GF-D8 (cell line): ENCODE results near the gene IL31RA.

ENCODE experiments used
- DNase-seq: peaks from one replicate; lab custom pipeline; 2025; lab: John Stamatoyannopoulos, UW

The IL31RA gene

GRCh38 chr5:55902696-55903095, 51.5 kb downstream of the IL31RA start:
- DNase-seq, result no peak

- no peak for DNase-seq
Observed at GRCh38 chr5:55903121-55903701, 52.1 kb downstream of the IL31RA start.

- no peak for DNase-seq
Observed at GRCh38 chr5:55904152-55904551, 53.0 kb downstream of the IL31RA start.

DNA sequence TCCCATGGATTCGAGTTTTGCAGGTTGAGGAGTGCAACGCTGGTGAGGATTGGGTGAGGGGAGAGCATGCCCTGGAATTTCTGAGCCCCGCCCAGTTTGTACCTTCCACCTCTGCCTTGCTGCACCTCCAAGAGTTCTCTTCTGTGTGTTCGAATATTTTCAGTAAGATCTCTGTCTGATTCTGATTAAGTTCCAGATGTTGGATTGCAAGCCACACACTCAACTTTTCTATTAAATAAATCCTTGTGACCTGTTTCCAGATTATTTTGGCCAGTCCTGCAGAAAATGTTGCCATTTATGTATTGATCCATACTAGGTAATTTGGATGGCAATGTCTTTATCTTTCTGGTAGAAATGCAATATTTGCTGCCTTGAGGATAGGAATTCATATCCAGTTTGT, 54.1 kb downstream of the IL31RA start:
- DNase-seq, result no peak

GRCh38 chr5:55907927-55908326, 56.8 kb downstream of the IL31RA start:
- DNase-seq, result no peak

DNA sequence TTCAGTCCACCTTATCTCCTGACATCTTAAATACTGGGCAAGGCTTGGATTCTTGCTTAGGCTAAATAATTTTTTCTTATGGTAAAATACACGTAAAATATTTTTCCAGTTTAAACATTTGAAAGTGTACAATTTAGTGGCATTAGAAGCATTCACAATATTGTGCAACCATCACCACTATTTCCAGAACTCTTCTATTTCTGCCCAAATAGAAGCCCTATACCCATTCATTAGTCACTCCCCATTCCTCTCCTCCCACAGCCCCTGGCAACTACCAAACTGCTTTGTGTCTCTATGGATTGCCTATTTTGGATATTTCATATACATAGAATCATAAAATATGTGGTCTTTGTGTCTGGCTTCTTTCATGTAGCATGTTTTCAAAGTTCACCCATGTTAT, 57.6 kb downstream of the IL31RA start:
- no peak for DNase-seq

GRCh38 chr5:55911784-55912653, 60.9 kb downstream of the IL31RA start:
- DNase-seq, result no peak

DNA sequence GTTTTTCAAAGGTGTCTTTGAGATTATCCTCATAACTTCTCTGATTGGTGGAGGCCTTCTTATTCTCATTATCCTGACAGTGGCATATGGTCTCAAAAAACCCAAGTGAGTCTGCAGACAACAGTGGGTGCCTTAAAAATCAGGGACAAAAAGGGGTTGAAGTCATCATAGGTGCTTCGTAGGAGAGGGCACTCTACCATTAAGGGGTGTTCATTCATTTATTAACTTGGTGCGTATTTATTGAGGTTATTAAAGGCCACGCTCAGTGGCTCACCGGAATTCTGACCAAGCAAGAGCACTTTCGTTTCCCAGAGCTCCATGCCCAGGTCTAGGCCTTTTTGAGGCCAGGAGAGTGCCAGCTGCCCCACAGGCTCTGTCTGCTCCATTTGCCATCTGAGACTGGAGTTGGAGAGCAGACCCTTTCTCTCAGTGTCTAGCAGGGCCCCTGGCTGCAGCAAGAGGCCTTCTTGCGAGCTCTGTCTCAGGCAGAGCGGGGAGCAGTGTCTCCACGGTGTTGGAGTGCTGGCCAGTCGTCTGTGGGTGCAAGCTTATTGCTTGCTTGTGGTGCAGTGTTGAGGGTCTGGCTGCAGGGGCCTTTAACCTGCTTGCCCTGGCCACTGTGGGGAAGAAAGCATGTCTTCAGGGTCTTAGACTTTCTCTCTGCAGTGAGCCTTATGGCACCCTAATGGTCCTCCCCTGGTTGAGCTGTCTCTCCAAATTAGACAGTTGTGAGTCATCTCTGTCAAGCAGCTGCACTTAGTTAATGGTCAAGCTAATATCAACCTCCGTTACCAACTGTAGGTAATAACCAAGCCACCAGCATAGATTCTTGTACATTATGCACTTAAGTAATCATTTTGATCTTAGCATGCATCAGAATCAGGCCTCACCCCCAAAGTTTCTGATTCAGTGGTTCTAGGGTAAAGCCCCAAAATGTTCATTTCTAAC, 62.6 kb downstream of the IL31RA start:
- no peak for DNase-seq

GRCh38 chr5:55914971-55915370, 63.8 kb downstream of the IL31RA start:
- no peak for DNase-seq

- DNase-seq, result no peak
Observed at GRCh38 chr5:55915783-55916182, 64.6 kb downstream of the IL31RA start.

DNA sequence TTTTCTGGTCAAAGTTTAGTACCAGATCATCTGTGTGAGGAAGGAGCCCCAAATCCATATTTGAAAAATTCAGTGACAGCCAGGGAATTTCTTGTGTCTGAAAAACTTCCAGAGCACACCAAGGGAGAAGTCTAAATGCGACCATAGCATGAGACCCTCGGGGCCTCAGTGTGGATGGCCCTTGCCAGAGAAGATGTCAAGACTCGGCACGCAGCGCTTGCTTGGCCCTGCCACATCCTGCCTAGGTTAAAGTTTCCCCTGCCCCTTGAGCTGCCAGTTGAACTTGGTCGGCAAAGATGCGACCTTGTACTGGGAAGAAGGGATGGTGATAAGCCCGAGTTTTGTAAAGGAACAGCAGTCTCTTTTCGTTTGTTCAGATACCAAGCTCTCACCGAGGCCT, 65.8 kb downstream of the IL31RA start:
- DNase-seq, result no peak

DNA sequence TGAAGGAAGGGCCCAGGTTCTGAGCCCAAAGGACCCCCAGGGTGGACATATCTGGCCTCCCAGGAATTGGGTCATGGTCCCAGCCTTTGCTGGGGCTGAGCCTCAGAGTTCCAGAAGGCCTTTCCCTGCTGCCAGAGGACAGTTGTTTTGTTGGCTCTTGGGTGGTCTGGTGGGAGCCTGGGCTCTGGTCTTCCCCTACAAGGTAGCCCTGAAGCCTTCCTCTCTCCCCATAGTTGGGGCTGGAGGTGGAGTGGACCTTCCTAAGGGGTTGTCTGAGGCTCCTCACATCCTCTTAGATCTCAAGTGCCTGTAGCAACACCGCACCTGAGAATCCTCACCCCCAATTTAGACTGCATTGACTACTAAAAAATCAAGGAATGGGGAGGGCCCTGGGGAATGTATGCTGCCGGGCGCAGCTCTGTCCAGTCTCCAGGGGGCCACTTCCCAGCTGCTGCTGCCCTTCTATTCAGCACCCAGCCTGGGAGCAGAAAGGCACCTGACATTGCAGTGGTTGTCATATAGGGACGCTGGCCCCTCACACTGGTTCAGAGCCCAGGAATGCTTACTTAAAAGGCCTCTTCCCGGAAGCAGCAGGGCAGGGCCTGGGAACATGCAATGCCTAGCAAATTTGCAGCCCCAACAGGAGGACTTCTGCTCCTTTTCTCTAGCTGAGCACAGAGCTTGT, 66.4 kb downstream of the IL31RA start:
- no peak for DNase-seq

DNA sequence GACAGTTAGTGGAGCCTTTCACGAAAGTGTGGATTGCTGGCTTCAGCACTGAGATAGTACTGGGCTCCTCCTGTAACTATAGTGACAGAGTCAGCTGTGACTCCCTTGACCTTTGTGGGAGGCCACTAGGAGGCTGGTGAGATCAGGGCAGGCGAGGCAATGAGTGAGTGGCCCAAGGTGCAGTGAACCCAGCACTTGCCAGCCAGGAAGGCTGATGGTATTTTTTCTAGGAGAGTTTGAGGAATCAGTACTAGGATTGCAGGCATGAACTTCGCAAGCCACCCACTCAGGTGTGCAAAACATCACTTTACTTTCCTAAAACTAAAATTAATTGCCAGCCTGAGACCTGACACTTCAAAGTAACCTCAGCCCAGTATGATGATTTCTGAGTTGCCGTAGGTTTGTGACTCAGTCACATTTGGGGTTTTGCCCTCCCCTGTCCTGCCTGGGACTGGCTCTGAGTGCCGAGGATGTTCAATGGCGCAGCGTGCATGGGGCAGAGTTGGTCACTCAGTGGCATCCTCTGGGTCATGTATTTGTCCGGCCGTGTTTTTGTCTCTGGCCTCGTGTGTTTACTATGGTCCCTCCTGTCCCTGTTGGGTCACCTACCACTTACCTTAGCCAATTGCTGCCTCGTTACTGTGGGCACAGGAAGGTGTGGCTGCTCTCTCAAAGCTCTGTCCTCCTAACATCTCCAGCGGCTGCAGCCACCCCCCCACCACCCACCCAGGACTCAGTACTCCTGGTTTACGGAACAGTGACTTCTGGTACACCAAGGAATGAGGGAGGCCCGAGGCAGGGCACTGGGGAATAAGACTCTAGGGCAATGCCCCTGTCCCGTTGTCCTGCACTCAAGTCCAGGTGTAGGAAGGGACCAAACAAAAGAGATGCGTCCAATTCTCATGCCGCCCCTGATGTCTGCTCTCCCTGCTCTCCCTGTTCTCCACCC, 67.2 kb downstream of the IL31RA start:
- no peak for DNase-seq

- DNase-seq, result no peak
Observed at GRCh38 chr5:55919625-55920024, 68.5 kb downstream of the IL31RA start.

DNA sequence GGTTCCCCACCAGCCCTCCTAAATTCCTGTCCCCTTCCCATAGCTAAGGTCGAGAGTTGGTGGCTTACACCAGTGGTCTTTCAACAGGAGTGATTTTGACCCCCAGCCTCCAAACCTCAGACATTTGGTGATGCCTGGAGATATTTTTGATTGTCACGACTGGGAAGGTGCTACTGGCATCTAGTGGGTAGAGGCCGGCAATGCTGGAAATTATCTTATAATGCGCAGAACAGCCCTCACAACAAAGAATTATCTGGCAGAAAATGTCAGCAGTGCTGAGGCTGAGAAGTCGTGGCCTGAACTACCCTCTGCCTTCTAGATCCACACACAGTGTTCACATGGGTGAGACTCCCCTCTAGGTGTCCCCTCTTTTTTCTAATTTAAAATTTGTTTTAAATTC, 69.6 kb downstream of the IL31RA start:
- DNase-seq, result no peak

- DNase-seq, result no peak
Observed at GRCh38 chr5:55921617-55922016, 70.5 kb downstream of the IL31RA start.

GRCh38 chr5:55923177-55923771, 72.1 kb downstream of the IL31RA start:
- DNase-seq, result no peak

GRCh38 chr5:55923865-55924500, 72.8 kb downstream of the IL31RA start:
- no peak for DNase-seq

DNA sequence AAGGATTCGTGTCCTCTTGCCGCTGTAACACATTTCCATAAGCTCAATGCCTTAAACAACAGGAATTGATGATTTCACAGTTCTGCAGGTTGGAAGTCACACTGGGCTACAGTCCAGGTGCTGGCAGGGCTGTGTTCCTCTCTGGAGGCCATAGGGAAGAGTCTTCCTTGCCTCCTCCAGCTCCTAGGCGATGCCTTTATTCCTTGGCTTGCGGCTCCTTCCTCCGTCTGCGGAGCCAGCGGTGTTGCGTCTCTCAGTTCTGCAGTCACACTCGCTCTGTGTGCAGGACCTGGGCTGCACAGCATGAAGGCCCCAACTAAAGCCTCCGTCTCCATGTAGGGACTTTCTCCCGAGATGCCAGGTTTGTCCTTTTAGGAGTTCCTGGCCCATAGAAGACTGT, 73.6 kb downstream of the IL31RA start:
- no peak for DNase-seq

DNA sequence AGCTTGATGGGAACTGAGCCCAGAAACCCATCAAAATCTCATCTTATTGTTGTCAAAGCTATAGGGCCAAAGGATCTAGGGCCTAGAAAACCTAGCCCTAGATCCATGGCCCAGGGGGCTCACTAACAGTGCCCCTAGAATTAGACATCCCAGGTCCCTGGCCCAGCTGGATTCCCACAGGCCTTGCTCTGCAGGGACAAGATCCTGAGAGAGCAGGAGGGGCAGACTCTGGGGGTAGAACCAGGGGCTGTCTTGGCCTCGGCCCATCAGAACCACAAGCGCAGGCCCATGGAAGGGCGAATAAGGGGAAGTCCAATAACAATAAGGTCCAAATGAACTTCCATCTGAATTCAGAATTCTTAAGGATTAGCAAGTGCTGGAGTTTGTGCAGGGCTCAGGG, 74.0 kb downstream of the IL31RA start:
- no peak for DNase-seq
